PC-3 (cell line): Measurements from ENCODE around the gene VSX1. TPM values are rescaled to one million over a fixed set of nuclear protein-coding genes. Genes with fewer than 3 reads are reported as not detected.

Source experiments
- ATAC-seq: fragments of 200-7000 bp; cut with Tn5 transposase; 2 replicates; pipeline ENCODE4 v1.9.1; 2020; ENCODE audit warnings: mild to moderate bottlenecking, moderate library complexity
- BruUV-seq: library from RNA; stranded (reverse); fragments of 400-500 nt; replicated peaks from 2 replicates; lab custom pipeline; 2021; lab: Mats Ljungman, UMichigan
- CTCF ChIA-PET: fragments of 300-600 bp; sonication (Branson Sonifier 250); formaldehyde crosslinking; loops from one replicate; lab custom pipeline; 2022; ENCODE audit warnings: antibody characterized with exemption; lab: Charles Lee
- POLR2A ChIA-PET: fragments of 300-600 bp; sonication (Branson Sonifier 250); formaldehyde crosslinking; loops from one replicate; lab custom pipeline; 2022; ENCODE audit warnings: antibody characterized with exemption; ENCODE audit not compliant: unreplicated experiment; lab: Charles Lee
- DNase-seq: peaks from one replicate; pipeline ENCODE4 v3.0.0-alpha.2; 2015
- H2AFZ ChIP-seq: fragments of 300-600 bp; sonication (generic); 2 replicates; pipeline ENCODE4 v1.6.0; 2016; ENCODE audit warnings: antibody characterized with exemption, low read length
- H3F3A ChIP-seq: fragments of 300-600 bp; sonication (generic); one replicate; pipeline ENCODE4 v1.6.0; 2017; ENCODE audit warnings: antibody characterized with exemption, low read length, control low read depth, mild to moderate bottlenecking; ENCODE audit not compliant: unreplicated experiment
- H3K27ac ChIP-seq: fragments of 300-600 bp; sonication (generic); 2 replicates; pipeline ENCODE4 v1.5.1; 2016; ENCODE audit warnings: mild to moderate bottlenecking, low read length
- H3K27me3 ChIP-seq: fragments of 300-600 bp; sonication (generic); 2 replicates; pipeline ENCODE4 v1.6.1; 2016; ENCODE audit warnings: low read length, mixed read lengths
- H3K36me3 ChIP-seq: fragments of 300-600 bp; sonication (generic); 2 replicates; pipeline ENCODE4 v1.6.1; 2016; ENCODE audit warnings: low read depth, mixed run types, low read length, mixed read lengths
- H3K4me1 ChIP-seq: fragments of 300-600 bp; sonication (generic); 2 replicates; pipeline ENCODE4 v1.5.1; 2016; ENCODE audit warnings: low read length; ENCODE audit not compliant: insufficient read depth
- H3K4me2 ChIP-seq: fragments of 300-600 bp; sonication (generic); 2 replicates; pipeline ENCODE4 v1.6.0; 2016; ENCODE audit warnings: low read length
- H3K4me3 ChIP-seq: fragments of 300-600 bp; sonication (generic); 2 replicates; pipeline ENCODE4 v1.5.1; 2016; ENCODE audit warnings: mild to moderate bottlenecking, low read length, mixed read lengths
- H3K79me2 ChIP-seq: fragments of 300-600 bp; sonication (generic); 2 replicates; pipeline ENCODE4 v1.6.1; 2017; ENCODE audit warnings: low read length, mixed read lengths
- H3K9ac ChIP-seq: fragments of 300-600 bp; sonication (generic); 2 replicates; pipeline ENCODE4 v1.6.0; 2016; ENCODE audit warnings: mild to moderate bottlenecking, low read length
- H3K9me2 ChIP-seq: fragments of 300-600 bp; sonication (generic); replicated peaks from 2 replicates; pipeline ENCODE4 v1.6.1; 2016; ENCODE audit warnings: mixed run types, low read length, mixed read lengths
- H3K9me3 ChIP-seq: fragments of 300-600 bp; sonication (generic); 2 replicates; pipeline ENCODE4 v1.6.1; 2016; ENCODE audit warnings: low read length, mixed read lengths
- H4K20me1 ChIP-seq: fragments of 300-600 bp; sonication (generic); 2 replicates; pipeline ENCODE4 v1.6.1; 2016; ENCODE audit warnings: low read length, mixed read lengths
- EZH2 ChIP-seq: fragments of 300-600 bp; sonication (generic); IDR thresholded peaks from one replicate; pipeline ENCODE4 v1.6.1; 2017; ENCODE audit warnings: antibody characterized with exemption, mild to moderate bottlenecking, low read length; ENCODE audit not compliant: unreplicated experiment
- EZH2phosphoT487 ChIP-seq: fragments of 300-600 bp; sonication (generic); IDR thresholded peaks from 2 replicates; pipeline ENCODE4 v1.6.1; 2018; ENCODE audit warnings: mild to moderate bottlenecking, antibody characterized with exemption, low read length, borderline replicate concordance
- intact Hi-C: fragments of 100-400 bp; cut with micrococcal nuclease; formaldehyde crosslinking; loops from 2 replicates; pipeline ENCODE4 v1.9.0; 2023
- total RNA-seq: library from RNA; depleted of rRNA; stranded (reverse); fragments of >200 nt; gene quantifications from 2 replicates; pipeline ENCODE4 v1.2.3, GENCODE V29; 2014
- TF ChIP-seq, protein P1 (sequence below): fragments of 300-600 bp; sonication (generic); conservative IDR thresholded peaks from 2 replicates; pipeline ENCODE4 v1.5.1; 2017; ENCODE audit warnings: antibody characterized with exemption, low read depth, mild to moderate bottlenecking, low read length

Gene VSX1
- total RNA-seq, 1 experiment from 2014 or later, result not detected

DNA sequence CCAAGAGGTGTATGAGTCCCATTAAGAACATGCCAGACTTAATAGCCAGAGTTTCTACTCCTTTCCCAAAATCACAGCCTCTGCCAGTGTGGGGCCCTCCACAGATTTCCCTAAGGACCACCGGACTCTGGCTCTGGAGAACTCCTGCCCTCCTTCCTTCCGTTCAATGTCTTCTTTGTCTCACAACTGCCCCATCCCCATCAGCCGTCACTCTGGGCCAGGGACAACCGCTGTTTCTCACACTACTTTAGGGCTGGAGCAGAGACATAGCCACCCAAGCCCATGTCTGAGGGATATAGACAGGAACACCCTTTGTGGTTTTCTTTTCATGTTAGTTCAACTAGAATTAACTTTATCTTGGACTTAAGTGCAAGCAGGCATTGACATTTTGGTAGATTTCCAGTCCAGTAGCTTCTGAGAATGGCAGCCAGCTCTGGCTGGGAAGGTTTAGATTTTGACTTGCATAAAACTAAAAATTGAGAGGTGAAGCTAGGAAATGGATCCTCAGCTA, 17.3 kb downstream of the VSX1 start:
- H3K79me2 ChIP-seq, result no peaks in the 10 kb centered on the region
- no peaks in the 10 kb centered on the region for H3F3A ChIP-seq
- H3K9me2 ChIP-seq, result no peaks in the 10 kb centered on the region
- intact Hi-C loops, result loop anchor here (1.0 to 5.0 kb wide), 3 partner anchors 69 to 132 kb away; no protein-coding TSS in a partner anchor
- TF ChIP-seq, protein P1, sequence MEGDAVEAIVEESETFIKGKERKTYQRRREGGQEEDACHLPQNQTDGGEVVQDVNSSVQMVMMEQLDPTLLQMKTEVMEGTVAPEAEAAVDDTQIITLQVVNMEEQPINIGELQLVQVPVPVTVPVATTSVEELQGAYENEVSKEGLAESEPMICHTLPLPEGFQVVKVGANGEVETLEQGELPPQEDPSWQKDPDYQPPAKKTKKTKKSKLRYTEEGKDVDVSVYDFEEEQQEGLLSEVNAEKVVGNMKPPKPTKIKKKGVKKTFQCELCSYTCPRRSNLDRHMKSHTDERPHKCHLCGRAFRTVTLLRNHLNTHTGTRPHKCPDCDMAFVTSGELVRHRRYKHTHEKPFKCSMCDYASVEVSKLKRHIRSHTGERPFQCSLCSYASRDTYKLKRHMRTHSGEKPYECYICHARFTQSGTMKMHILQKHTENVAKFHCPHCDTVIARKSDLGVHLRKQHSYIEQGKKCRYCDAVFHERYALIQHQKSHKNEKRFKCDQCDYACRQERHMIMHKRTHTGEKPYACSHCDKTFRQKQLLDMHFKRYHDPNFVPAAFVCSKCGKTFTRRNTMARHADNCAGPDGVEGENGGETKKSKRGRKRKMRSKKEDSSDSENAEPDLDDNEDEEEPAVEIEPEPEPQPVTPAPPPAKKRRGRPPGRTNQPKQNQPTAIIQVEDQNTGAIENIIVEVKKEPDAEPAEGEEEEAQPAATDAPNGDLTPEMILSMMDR, result no peak
- TF ChIP-seq EZH2phosphoT487 (no peak), EZH2 (no peak)
- DNase-seq (no peak), ATAC-seq (no peak)
- no peaks in the 10 kb centered on the region for H3K36me3 ChIP-seq
- H3K9me3 ChIP-seq, result no peaks in the 10 kb centered on the region
- no peak overlapping the region for H2AFZ ChIP-seq
- no peaks in the 10 kb centered on the region for H4K20me1 ChIP-seq
- no peak overlapping the region for H3K4me2 ChIP-seq
- H3K4me1 ChIP-seq, result peaks cover 9% of the 10 kb centered on the region; the same call in 1 of the 2 replicates
- BruUV-seq, result no TSS peak
- no peak overlapping the region for H3K4me3 ChIP-seq
- ChIA-PET CTCF (interaction anchor here (0.6 to 2.4 kb wide), 2 partner anchors 71 to 114 kb away, joined by 3 to 13 read pairs; no protein-coding TSS in a partner anchor), POLR2A (no interaction called here)
- H3K27me3 ChIP-seq, result peaks cover 43% of the 10 kb centered on the region
- H3K9ac ChIP-seq, result no peak overlapping the region
- no peak overlapping the region for H3K27ac ChIP-seq

DNA sequence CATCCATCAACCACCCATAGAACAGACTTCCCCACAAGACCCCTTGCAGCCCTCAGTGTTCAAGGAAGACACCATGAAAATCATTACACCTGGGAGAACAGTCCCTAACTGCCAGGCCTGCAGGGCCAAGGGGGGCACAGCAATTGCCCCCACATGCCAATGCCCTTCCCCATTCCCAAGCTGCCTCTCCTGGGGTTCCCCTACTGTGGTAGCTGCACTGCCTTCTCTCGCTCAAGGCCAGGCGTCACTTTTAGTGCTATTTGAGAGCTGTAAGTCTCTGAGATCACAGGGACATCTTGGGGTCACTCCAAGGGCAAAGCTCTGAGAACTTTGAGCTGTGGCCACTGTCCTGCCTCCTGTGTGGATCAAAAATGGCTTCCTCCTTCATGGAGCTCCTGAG, 18.0 kb downstream of the VSX1 start:
- BruUV-seq, result no TSS peak
- Histone ChIP-seq H3K9me3 (no peaks in the 10 kb centered on the region), H3K36me3 (no peaks in the 10 kb centered on the region), H4K20me1 (no peaks in the 10 kb centered on the region), H3K4me1 (peaks cover 9% of the 10 kb centered on the region; the same call in 1 of the 2 replicates), H3K9me2 (no peaks in the 10 kb centered on the region), H3K27ac (no peak overlapping the region), H3K79me2 (no peaks in the 10 kb centered on the region), H3K4me2 (no peak overlapping the region), H3K27me3 (peaks cover 37% of the 10 kb centered on the region), H2AFZ (no peak overlapping the region), H3F3A (no peaks in the 10 kb centered on the region), H3K4me3 (no peak overlapping the region), H3K9ac (no peak overlapping the region)
- intact Hi-C loops, result no loop called here
- ATAC-seq (no peak), DNase-seq (no peak)
- POLR2A ChIA-PET, result no interaction called here
- CTCF ChIA-PET, result interaction anchor here (0.6 to 2.4 kb wide), 2 partner anchors 71 to 115 kb away, joined by 3 to 13 read pairs; no protein-coding TSS in a partner anchor
- TF ChIP-seq, protein P1, result no peak
- TF ChIP-seq EZH2, result no peak
- no peak for TF ChIP-seq EZH2phosphoT487

DNA sequence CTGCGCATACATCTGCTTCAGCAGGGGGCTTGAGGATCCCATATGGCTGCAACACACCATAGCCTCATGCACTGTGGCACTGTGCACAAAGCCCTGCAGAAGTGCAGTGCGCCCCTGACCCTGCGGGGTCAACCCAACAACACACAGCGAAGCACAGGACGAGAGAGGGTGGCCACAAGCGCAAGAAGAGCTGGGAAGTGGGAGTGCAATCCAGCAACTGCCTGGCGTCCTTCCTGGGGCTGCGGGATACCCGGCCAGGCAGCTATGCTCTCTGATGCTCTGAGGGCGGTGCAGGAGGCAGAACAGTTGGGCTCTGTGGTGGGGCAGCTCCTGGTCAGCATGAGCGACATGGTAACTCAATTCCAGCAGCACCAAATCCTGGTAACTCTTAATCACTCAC, 18.4 kb downstream of the VSX1 start:
- Histone ChIP-seq H3K4me3 (no peak overlapping the region), H3K9me2 (no peaks in the 10 kb centered on the region), H3K27ac (no peak overlapping the region), H3K4me1 (peaks cover 12% of the 10 kb centered on the region; the same call in 1 of the 2 replicates), H2AFZ (no peak overlapping the region), H3K9ac (no peak overlapping the region), H3K79me2 (no peaks in the 10 kb centered on the region), H3K9me3 (no peaks in the 10 kb centered on the region), H4K20me1 (no peaks in the 10 kb centered on the region), H3F3A (no peaks in the 10 kb centered on the region), H3K4me2 (no peak overlapping the region), H3K27me3 (peaks cover 37% of the 10 kb centered on the region), H3K36me3 (no peaks in the 10 kb centered on the region)
- ATAC-seq, result no peak
- no TSS peak for BruUV-seq
- intact Hi-C loops, result no loop called here
- DNase-seq, result no peak
- ChIA-PET POLR2A (no interaction called here), CTCF (no interaction called here)
- TF ChIP-seq, protein P1, result no peak
- TF ChIP-seq EZH2phosphoT487 (no peak), EZH2 (no peak)
